MCF 10A (cell line): ENCODE measurements around the gene NLRP2B. TPM values are rescaled to one million over a fixed set of nuclear protein-coding genes. Genes with fewer than 3 reads are reported as not detected.
"Not testable (repeated sequence)": the region's sequence is repeated elsewhere in the genome, so short reads cannot be mapped to it uniquely, and the experiment has no call there.

Source experiments
- Bru-seq: library from RNA; stranded (reverse); fragments of 400-500 nt; gene quantifications from one replicate; lab custom pipeline; 2021; lab: Mats Ljungman, UMichigan
- BruChase-seq, 2 experiments: library from RNA; stranded (reverse); fragments of 400-500 nt; gene quantifications; one replicate each; lab custom pipeline; 2021; lab: Mats Ljungman, UMichigan
- BruUV-seq: library from RNA; stranded (reverse); fragments of 400-500 nt; replicated peaks from 2 replicates; lab custom pipeline; 2021; lab: Mats Ljungman, UMichigan
- CTCF ChIA-PET: fragments of 300-600 bp; sonication (Branson Sonifier 250); formaldehyde crosslinking; extraction: SDS; loops from one replicate; lab custom pipeline; 2021; ENCODE audit warnings: antibody characterized with exemption, inconsistent platforms; lab: Yijun Ruan, JAX
- POLR2A ChIA-PET: fragments of 300-600, 350-650 bp; sonication (Branson Sonifier 250); formaldehyde crosslinking; extraction: SDS; loops from one replicate; lab custom pipeline; 2020; ENCODE audit warnings: antibody characterized with exemption, inconsistent platforms; lab: Yijun Ruan, JAX
- DNase-seq: peaks from one replicate; pipeline ENCODE4 v3.0.0-alpha.2; 2018; ENCODE audit not compliant: unreplicated experiment
- H3K27ac Mint-ChIP-seq: one replicate; pipeline ENCODE4 v1.8.0; 2022; ENCODE audit warnings: mild to moderate bottlenecking, low read depth, mixed read lengths; ENCODE audit not compliant: unreplicated experiment
- H3K27me3 Mint-ChIP-seq: one replicate; pipeline ENCODE4 v1.8.0; 2022; ENCODE audit warnings: mixed read lengths; ENCODE audit not compliant: insufficient read depth, unreplicated experiment
- H3K36me3 Mint-ChIP-seq: one replicate; pipeline ENCODE4 v1.8.0; 2022; ENCODE audit warnings: mild to moderate bottlenecking, moderate library complexity, mixed read lengths; ENCODE audit not compliant: insufficient read depth, unreplicated experiment
- H3K4me1 Mint-ChIP-seq: one replicate; pipeline ENCODE4 v1.8.0; 2022; ENCODE audit warnings: mixed read lengths; ENCODE audit not compliant: insufficient read depth, unreplicated experiment
- H3K4me3 Mint-ChIP-seq: one replicate; pipeline ENCODE4 v1.8.0; 2022; ENCODE audit warnings: mild to moderate bottlenecking, moderate library complexity, mixed read lengths; ENCODE audit not compliant: unreplicated experiment
- H3K9me3 Mint-ChIP-seq: one replicate; pipeline ENCODE4 v1.8.0; 2022; ENCODE audit warnings: mixed read lengths; ENCODE audit not compliant: unreplicated experiment
- CTCF ChIP-seq: fragments of 200-600 bp; IDR thresholded peaks from one replicate; pipeline ENCODE4 v1.8.0; 2022; ENCODE audit warnings: antibody characterized with exemption, mild to moderate bottlenecking; ENCODE audit not compliant: unreplicated experiment
- intact Hi-C: fragments of 100-400 bp; cut with micrococcal nuclease; formaldehyde crosslinking; loops from 2 replicates; pipeline ENCODE4 v1.14.1; 2022
- long read RNA-seq: library from polyadenylated mRNA; stranded (forward); transcript quantifications from one replicate; pipeline ENCODE4 v2.0.0, GENCODE V29; 2022
- total RNA-seq: library from RNA; stranded (reverse); gene quantifications from 2 replicates; pipeline ENCODE4 v1.2.3, GENCODE V29; 2022

Gene NLRP2B
- not detected in 2 replicates for total RNA-seq
- Bru-seq, nascent RNA = not detected
- BruChase-seq, experiment 1, labeled RNA remaining after a 6-hour chase = percentile 14 among the genes with signal in this experiment
- BruChase-seq, experiment 2, labeled RNA remaining after a 2-hour chase = percentile 14 among the genes with signal in this experiment
- long read RNA-seq = 0 reads

GRCh38 chrX:57680160-57680559 lies at the start of gene NLRP2B:
NLRP2B (minus strand) TSS chrX:57680260.
- Mint-ChIP-seq H3K36me3 (no peaks in the 10 kb centered on the region), H3K4me3 (no peak within 1 kb of the TSS), H3K9me3 (peaks cover 1% of the 10 kb centered on the region), H3K27me3 (peaks cover 3% of the 10 kb centered on the region), H3K4me1 (no peaks in the 10 kb centered on the region), H3K27ac (no peak within 1 kb of the TSS)
- no peak for TF ChIP-seq CTCF
- intact Hi-C loops = no loop called here
- CTCF ChIA-PET = no interaction called here
- no peak for DNase-seq
- POLR2A ChIA-PET = no interaction called here
- no TSS peak for BruUV-seq

- BruUV-seq, H3K27ac Mint-ChIP-seq, intact Hi-C loops, H3K4me3 Mint-ChIP-seq, H3K4me1 Mint-ChIP-seq, H3K36me3 Mint-ChIP-seq, DNase-seq, CTCF ChIA-PET, POLR2A ChIA-PET: not testable (repeated sequence)
- Mint-ChIP-seq H3K9me3 (peaks cover 18% of the 10 kb centered on the region), H3K27me3 (peaks cover 21% of the 10 kb centered on the region)
Measured at GRCh38 chrX:57725995-57726394, 45.9 kb upstream of the NLRP2B start.

GRCh38 chrX:57681341-57681740 lies 1.3 kb upstream of the NLRP2B start:
- CTCF ChIA-PET = no interaction called here
- Mint-ChIP-seq H3K27ac (no peak overlapping the region), H3K9me3 (peaks cover 7% of the 10 kb centered on the region), H3K36me3 (no peaks in the 10 kb centered on the region), H3K4me1 (no peaks in the 10 kb centered on the region), H3K4me3 (no peak overlapping the region), H3K27me3 (peaks cover 15% of the 10 kb centered on the region)
- POLR2A ChIA-PET = no interaction called here
- no peak for TF ChIP-seq CTCF
- no peak for DNase-seq
- no TSS peak for BruUV-seq
- intact Hi-C loops = no loop called here

- Mint-ChIP-seq H3K9me3 (peaks cover 7% of the 10 kb centered on the region), H3K27ac (no peak overlapping the region), H3K4me3 (no peak overlapping the region), H3K36me3 (no peaks in the 10 kb centered on the region), H3K27me3 (no peaks in the 10 kb centered on the region), H3K4me1 (no peaks in the 10 kb centered on the region)
- ChIA-PET CTCF (no interaction called here), POLR2A (no interaction called here)
- no peak for DNase-seq
- intact Hi-C loops = no loop called here
- no TSS peak for BruUV-seq
- no peak for TF ChIP-seq CTCF
Measured at GRCh38 chrX:57678686-57679428, 1.2 kb downstream of the NLRP2B start.
